K562 (cell line): ENCODE data around the gene MATN4. TPM values are rescaled to one million over a fixed set of nuclear protein-coding genes. Genes with fewer than 3 reads are reported as not detected.

Source experiments
- ATAC-seq: fragments of 200-7000 bp; cut with Tn5 transposase; 3 replicates; pipeline ENCODE4 v1.9.1; 2020; ENCODE audit warnings: moderate library complexity
- BruUV-seq: library from RNA; stranded (reverse); fragments of 400-500 nt; replicated peaks from 2 replicates; lab custom pipeline; 2021; lab: Mats Ljungman, UMichigan
- CTCF ChIA-PET: fragments of 300-600 bp; formaldehyde crosslinking; extraction: SDS; loops from one replicate; lab custom pipeline; 2021; ENCODE audit warnings: low intra/inter-chr PET ratio; lab: Yijun Ruan, JAX
- POLR2A ChIA-PET: fragments of 300-600, 350-650 bp; sonication (Branson Sonifier 250); formaldehyde crosslinking; extraction: SDS; loops from one replicate; lab custom pipeline; 2021; ENCODE audit warnings: antibody characterized with exemption, inconsistent platforms; lab: Yijun Ruan, JAX
- DNase-seq, 4 experiments: peaks; one replicate each; pipeline versions ENCODE4 v3.0.0 to v3.0.0-alpha.2; 2011 to 2018; ENCODE audit warnings: low spot score in 3 of 4, mixed read lengths in 3 of 4; ENCODE audit errors: extremely low read depth in 1 of 4
- FAIRE-seq: peaks from 2 replicates; lab custom pipeline; 2011; peaks lifted over from hg19 to GRCh38; lab: Jason Lieb, UNC
- H2AFZ ChIP-seq: 2 replicates; pipeline ENCODE4 v1.6.0; 2011; ENCODE audit warnings: low read depth, low read length, control low read depth, inconsistent platforms
- H3K27ac ChIP-seq: fragments of 200-600 bp; 3 replicates; pipeline ENCODE4 v1.8.0; 2011; ENCODE audit warnings: low read depth, mild to moderate bottlenecking, control low read depth, inconsistent platforms, low read length, moderate library complexity, mixed read lengths; ENCODE audit errors: extremely low read depth
- H3K27me3 ChIP-seq, 2 experiments: fragments of 300-600 bp in 1 of 2; 2 replicates in 1 of 2; 3 replicates in 1 of 2; pipeline versions ENCODE4 v1.6.0 to v1.8.0; 2011; ENCODE audit warnings: inconsistent platforms in 2 of 2, low read length in 2 of 2, mild to moderate bottlenecking in 1 of 2, mixed read lengths in 1 of 2, moderate library complexity in 1 of 2; ENCODE audit not compliant: control insufficient read depth in 2 of 2, insufficient read depth in 2 of 2
- H3K36me3 ChIP-seq: fragments of 300-600 bp; 3 replicates; pipeline ENCODE4 v1.8.0; 2011; ENCODE audit warnings: mild to moderate bottlenecking, low read length, inconsistent platforms; ENCODE audit not compliant: control insufficient read depth, insufficient read depth
- H3K4me1 ChIP-seq, 2 experiments: fragments of 200-600 bp in 1 of 2; replicated peaks in 1 of 2; 2 replicates in 1 of 2; 3 replicates in 1 of 2; pipeline versions ENCODE4 v1.5.1 to v1.8.0; 2011; ENCODE audit warnings: inconsistent platforms in 2 of 2, low read length in 2 of 2, mild to moderate bottlenecking in 1 of 2, mixed read lengths in 1 of 2, moderate library complexity in 1 of 2; ENCODE audit not compliant: control insufficient read depth in 2 of 2, insufficient read depth in 2 of 2
- H3K4me2 ChIP-seq: 2 replicates; pipeline ENCODE4 v1.6.1; 2011; ENCODE audit warnings: low read length, control low read depth, inconsistent platforms, mixed read lengths; ENCODE audit not compliant: insufficient read depth
- H3K4me3 ChIP-seq: fragments of 200-600 bp; sonication (generic), shearing (Covaris generic); 2 replicates; pipeline ENCODE4 v1.5.1; 2016; ENCODE audit warnings: control low read depth, inconsistent platforms
- H3K79me2 ChIP-seq: fragments of 200-600 bp; 3 replicates; pipeline ENCODE4 v1.8.0; 2011; ENCODE audit warnings: low read length, inconsistent platforms; ENCODE audit not compliant: control insufficient read depth, insufficient read depth
- H3K9ac ChIP-seq, 2 experiments: 2 replicates each; pipeline versions ENCODE4 v1.6.0 to v1.6.1; 2011; ENCODE audit warnings: low read depth in 2 of 2, low read length in 2 of 2, control low read depth in 1 of 2, inconsistent platforms in 1 of 2, mild to moderate bottlenecking in 1 of 2, mixed read lengths in 1 of 2; ENCODE audit not compliant: insufficient read depth in 1 of 2
- H3K9me1 ChIP-seq: one replicate; pipeline ENCODE4 v1.6.0; 2011; ENCODE audit warnings: inconsistent platforms, mild to moderate bottlenecking, low read length, moderate library complexity; ENCODE audit not compliant: control insufficient read depth, insufficient read depth
- H3K9me3 ChIP-seq: replicated peaks from 2 replicates; pipeline ENCODE4 v1.5.1; 2011; ENCODE audit warnings: low read depth, low read length, inconsistent platforms; ENCODE audit not compliant: control insufficient read depth, insufficient read depth
- H4K20me1 ChIP-seq: replicated peaks from 2 replicates; pipeline ENCODE4 v1.6.1; 2011; ENCODE audit warnings: low read length, inconsistent platforms, mixed read lengths; ENCODE audit not compliant: control insufficient read depth, insufficient read depth
- CEBPG ChIP-seq, 3 experiments: fragments of 200-800 bp in 1 of 3; sonication (Bioruptor generic) in 1 of 3; sonication (generic) in 1 of 3; formaldehyde crosslinking in 1 of 3; IDR thresholded peaks in 2 of 3; conservative IDR thresholded peaks in 1 of 3; 2 replicates each; pipeline versions ENCODE4 v1.6.1 to v1.8.0; 2016 to 2022; ENCODE audit warnings: missing compliant biosample characterization in 2 of 3, missing genetic modification characterization in 2 of 3, mild to moderate bottlenecking in 1 of 3, missing genetic modification reagents in 1 of 3
- DACH1 ChIP-seq: fragments of 450-650 bp; IDR thresholded peaks from 2 replicates; pipeline ENCODE4 v1.6.1; 2018; ENCODE audit not compliant: partially characterized antibody
- ZNF277 ChIP-seq: fragments of 250-450 bp; sonication (Bioruptor Pico); IDR thresholded peaks from 2 replicates; pipeline ENCODE4 v1.8.0; 2022; ENCODE audit warnings: inconsistent platforms, mild to moderate bottlenecking, moderate library complexity, borderline replicate concordance
- ZNF586 ChIP-seq: fragments of 450-650 bp; formaldehyde crosslinking; conservative IDR thresholded peaks from 2 replicates; pipeline ENCODE4 v1.4.0; 2020; ENCODE audit warnings: mild to moderate bottlenecking, moderate library complexity
- WGBS: fragments of 100-300 bp; shearing (Covaris generic); methylation state at CpG from one replicate; pipeline ENCODE4 v1.1.6; 2016; ENCODE audit warnings: low coverage, mixed read lengths; ENCODE audit not compliant: insufficient coverage; ENCODE audit errors: missing lambda C conversion rate; 5-methylcytosine and 5-hydroxymethylcytosine counted together
- in situ Hi-C: fragments of 300-500 bp; cut with MboI; formaldehyde crosslinking; loops from 4 replicates; pipeline ENCODE4 v1.15.0; 2018; ENCODE audit warnings: inconsistent platforms, mixed read lengths
- intact Hi-C: fragments of 100-400 bp; cut with micrococcal nuclease; formaldehyde crosslinking; loops from 2 replicates; pipeline ENCODE4 v1.14.2; 2022
- polyA plus RNA-seq, 8 experiments: library from polyadenylated mRNA; depleted of rRNA in 4 of 8; stranded (reverse) in 5 of 8; unstranded in 3 of 8; fragments of >200 nt; fragmentation: Nextera tagmentation in 2 of 8; fragmentation: Illumina TruSeq in 1 of 8; extraction: Ambion mirVana in 2 of 8; extraction: Trizol in 1 of 8; gene quantifications; 2 replicates each; pipeline versions ENCODE4 v1.2.1 to v1.2.3, GENCODE V29; 2011 to 2014; ENCODE audit warnings: inconsistent platforms in 1 of 8, missing spikeins in 1 of 8
- total RNA-seq, 7 experiments: library from RNA; depleted of rRNA in 6 of 7; stranded (reverse); fragments of >200 nt in 6 of 7; fragmentation: Illumina TruSeq in 2 of 7; extraction: Trizol in 2 of 7; gene quantifications; 2 replicates each; pipeline versions ENCODE4 v1.2.1 to v1.2.3, GENCODE V29; 2011 to 2021; ENCODE audit warnings: low replicate concordance in 1 of 7

MATN4 gene
- total and polyA plus RNA-seq, 9 of the 15 experiments (the other 6 are each of a cell fraction or from before 2014, with no cell fraction given) = 0.09 TPM; not detected in 8

GRCh38 chr20:45258664-45259063 is 49.4 kb downstream of the MATN4 start (continued):
- TF ChIP-seq CEBPG (CRISPR knock-in tag; IDR thresholded peaks at IDR 0.05) = no peak
- no peak for TF ChIP-seq CEBPG (tag; conservative IDR thresholded peaks at IDR 0.05 in 1 of 2, IDR thresholded peaks at IDR 0.05 in 1 of 2)
- no peak for TF ChIP-seq ZNF277 (CRISPR knock-in tag)

DNA sequence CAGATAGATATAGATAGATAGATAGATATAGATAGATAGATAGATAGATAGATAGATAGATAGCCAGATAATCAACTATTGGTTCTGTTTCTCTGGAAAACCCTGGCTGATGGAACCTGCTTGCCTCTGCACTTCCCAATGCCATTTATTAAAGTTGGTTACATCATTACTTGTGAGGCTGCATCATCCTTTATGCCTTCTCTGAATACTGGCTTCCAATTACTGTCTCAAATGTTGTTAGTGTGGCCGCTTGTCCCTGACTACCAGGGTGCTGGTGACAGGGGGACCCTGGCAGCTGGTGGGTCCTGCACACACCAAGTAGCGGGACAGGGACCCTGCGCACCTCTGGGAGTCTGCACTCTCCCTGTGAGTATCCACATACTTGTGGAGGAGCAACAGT is 49.8 kb downstream of the MATN4 start:
- no TSS peak for BruUV-seq
- Histone ChIP-seq H3K4me1 (no peaks in the 10 kb centered on the region), H3K9me3 (no peaks in the 10 kb centered on the region), H2AFZ (no peak overlapping the region), H4K20me1 (no peaks in the 10 kb centered on the region; the same call in 1 of the 2 replicates), H3K9ac (no peak overlapping the region), H3K4me2 (no peak overlapping the region), H3K36me3 (no peaks in the 10 kb centered on the region), H3K27me3 (peaks cover 0 to 5% of the 10 kb centered on the region in 2 experiments; a peak in 2 of 5 replicates), H3K4me3 (no peak overlapping the region), H3K27ac (no peak overlapping the region), H3K9me1 (no peaks in the 10 kb centered on the region), H3K79me2 (no peaks in the 10 kb centered on the region)
- WGBS = 0% methylated on average over 3 of the region's 3 CpGs
- ChIA-PET POLR2A (no interaction called here), CTCF (no interaction called here)
- intact Hi-C loops (no loop called here), in situ Hi-C loops (no loop called here)
- ATAC-seq (no peak), FAIRE-seq (no peak), DNase-seq (no peak)
- peak; percentile 74 for TF ChIP-seq DACH1
- no peak for TF ChIP-seq ZNF586
